SK-N-MC (cell line): ENCODE measurements around the gene CDCA3.

Experiments
- DNase-seq: peaks from one replicate; pipeline ENCODE4 v3.0.0-alpha.2; 2011; ENCODE audit warnings: low read depth, low spot score
- H3K27ac ChIP-seq: fragments of 200-600 bp; sonication (generic); 2 replicates; pipeline ENCODE4 v1.5.1; 2016; ENCODE audit warnings: mixed run types
- H3K36me3 ChIP-seq: fragments of 200-600 bp; sonication (generic); 2 replicates; pipeline ENCODE4 v1.6.1; 2017; ENCODE audit warnings: antibody characterized with exemption, low read length, mixed read lengths; ENCODE audit not compliant: insufficient read depth
- H3K4me3 ChIP-seq: fragments of 200-600 bp; sonication (generic); 2 replicates; pipeline ENCODE4 v1.5.1; 2016
- H3K9ac ChIP-seq: fragments of 200-600 bp; sonication (generic); 2 replicates; pipeline ENCODE4 v1.8.0; 2017; ENCODE audit warnings: mixed run types, mixed read lengths; ENCODE audit not compliant: insufficient read length
- H3K9me3 ChIP-seq: fragments of 200-600 bp; sonication (generic); 2 replicates; pipeline ENCODE4 v1.6.1; 2017; ENCODE audit warnings: low read depth, mild to moderate bottlenecking, antibody characterized with exemption, low read length, moderate library complexity, mixed read lengths
- EZH2 ChIP-seq: fragments of 200-600 bp; sonication (generic); IDR thresholded peaks from one replicate; pipeline ENCODE4 v1.6.1; 2017; ENCODE audit warnings: antibody characterized with exemption
- FOXP2 ChIP-seq: optimal IDR thresholded peaks from 2 replicates; pipeline ENCODE3; 2011; ENCODE audit warnings: mild to moderate bottlenecking, moderate library complexity; ENCODE audit not compliant: insufficient read depth; ENCODE audit errors: extremely low read length, control extremely low read depth
- POLR2AphosphoS5 ChIP-seq: IDR thresholded peaks from 2 replicates; pipeline ENCODE4 v1.6.1; 2012; ENCODE audit warnings: mild to moderate bottlenecking, low read depth, low read length, borderline replicate concordance

The CDCA3 gene

DNA sequence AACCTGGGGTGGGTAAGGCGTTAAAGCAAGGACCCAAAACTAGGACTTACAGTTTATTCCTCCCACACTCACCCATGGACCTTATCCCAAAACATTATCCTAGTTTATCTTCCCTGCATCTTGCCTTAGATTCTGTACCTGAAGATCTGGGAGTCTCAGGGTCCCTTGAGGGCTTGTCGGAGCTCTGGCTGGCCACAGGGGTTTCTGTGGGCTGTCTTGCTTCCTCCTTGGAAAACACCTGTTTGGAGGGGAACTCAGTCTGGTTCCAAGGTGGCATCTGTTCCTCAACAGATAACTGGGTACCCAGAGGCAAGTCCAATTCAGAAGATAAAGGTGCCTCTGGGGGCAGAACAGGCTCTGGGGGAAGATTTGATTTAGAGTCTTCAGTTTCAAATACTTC lies 1.7 kb downstream of the CDCA3 start:
- peak overlapping the region; percentile 82 for H3K4me3 ChIP-seq

DNA sequence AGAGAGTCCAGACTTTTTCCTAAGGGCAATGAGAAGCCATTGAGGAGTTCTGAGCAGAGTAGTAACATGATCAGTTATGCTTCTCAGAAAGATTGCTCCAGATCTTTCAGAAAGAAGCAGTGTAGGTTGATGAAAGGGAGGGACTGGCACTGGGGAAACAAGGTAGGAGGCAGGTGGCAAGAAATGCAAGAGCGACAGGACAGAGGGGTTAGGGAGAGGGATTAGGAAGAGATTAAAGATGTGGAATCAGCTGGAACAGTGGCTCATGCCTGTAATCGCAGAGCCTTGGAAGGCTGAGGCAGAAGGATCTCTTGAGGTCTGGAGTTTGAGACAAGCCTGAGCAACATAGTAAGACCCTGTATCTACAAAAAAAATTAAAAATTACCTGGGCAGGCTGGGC lies 3.4 kb downstream of the CDCA3 start:
- peaks cover 36% of the 10 kb centered on the region for H3K36me3 ChIP-seq
- H3K4me3 ChIP-seq, result no peak overlapping the region
- TF ChIP-seq EZH2 (no peak), POLR2AphosphoS5 (no peak), FOXP2 (no peak)
- DNase-seq, result no peak
- no peak overlapping the region for H3K27ac ChIP-seq
- H3K9me3 ChIP-seq, result no peaks in the 10 kb centered on the region
- no peak overlapping the region for H3K9ac ChIP-seq

More for the DNA sequence above, 1.7 kb downstream of the CDCA3 start:
- Histone ChIP-seq H3K36me3 (peaks cover 36% of the 10 kb centered on the region), H3K9me3 (no peaks in the 10 kb centered on the region), H3K9ac (peak overlapping the region; percentile 77), H3K27ac (no peak overlapping the region)
- TF ChIP-seq FOXP2 (no peak), EZH2 (no peak), POLR2AphosphoS5 (no peak)
- DNase-seq, result no peak

DNA sequence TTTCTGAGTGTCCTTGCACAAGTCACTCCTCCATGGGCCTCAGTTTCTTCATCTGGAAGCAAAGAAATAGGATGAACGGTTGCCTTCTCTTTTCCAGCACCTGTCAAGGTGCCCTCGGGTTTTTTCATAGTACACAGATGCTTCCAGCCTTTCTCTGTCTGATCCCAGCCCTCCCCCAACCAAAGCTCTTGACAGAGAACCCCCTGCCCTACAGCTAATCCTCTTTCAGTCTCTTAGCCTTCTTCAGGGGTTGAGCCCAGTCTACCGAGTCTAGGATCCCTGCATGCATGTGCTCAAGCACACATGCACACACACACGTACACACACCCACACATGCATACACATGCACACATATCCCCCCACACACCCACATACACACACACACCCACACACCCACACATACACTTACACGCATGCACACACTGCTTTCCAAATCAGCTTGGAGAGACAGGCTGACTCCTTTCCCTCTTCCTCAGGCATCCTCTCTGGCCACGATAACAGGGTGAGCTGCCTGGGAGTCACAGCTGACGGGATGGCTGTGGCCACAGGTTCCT lies 4.7 kb downstream of the CDCA3 start:
- TF ChIP-seq EZH2 (no peak), POLR2AphosphoS5 (no peak), FOXP2 (no peak)
- H3K9ac ChIP-seq, result no peak overlapping the region
- no peaks in the 10 kb centered on the region for H3K9me3 ChIP-seq
- DNase-seq, result no peak
- H3K27ac ChIP-seq, result no peak overlapping the region
- H3K4me3 ChIP-seq, result no peak overlapping the region
- H3K36me3 ChIP-seq, result peaks cover 36% of the 10 kb centered on the region

DNA sequence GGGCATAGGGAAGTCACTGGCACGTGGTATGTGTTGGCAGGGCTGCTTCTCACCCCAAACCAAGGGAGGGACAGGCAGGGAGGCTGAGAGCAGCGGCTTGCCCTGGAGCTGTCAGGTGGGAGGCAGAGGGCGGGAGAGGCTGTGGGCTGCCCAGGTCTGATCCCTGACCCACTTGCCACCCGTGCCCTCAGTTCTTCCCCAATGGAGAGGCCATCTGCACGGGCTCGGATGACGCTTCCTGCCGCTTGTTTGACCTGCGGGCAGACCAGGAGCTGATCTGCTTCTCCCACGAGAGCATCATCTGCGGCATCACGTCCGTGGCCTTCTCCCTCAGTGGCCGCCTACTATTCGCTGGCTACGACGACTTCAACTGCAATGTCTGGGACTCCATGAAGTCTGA lies 5.7 kb downstream of the CDCA3 start:
- TF ChIP-seq EZH2 (no peak), FOXP2 (no peak), POLR2AphosphoS5 (no peak)
- no peak overlapping the region for H3K27ac ChIP-seq
- no peak overlapping the region for H3K4me3 ChIP-seq
- H3K9me3 ChIP-seq, result no peaks in the 10 kb centered on the region
- H3K9ac ChIP-seq, result no peak overlapping the region
- peaks cover 36% of the 10 kb centered on the region for H3K36me3 ChIP-seq
- no peak for DNase-seq

DNA sequence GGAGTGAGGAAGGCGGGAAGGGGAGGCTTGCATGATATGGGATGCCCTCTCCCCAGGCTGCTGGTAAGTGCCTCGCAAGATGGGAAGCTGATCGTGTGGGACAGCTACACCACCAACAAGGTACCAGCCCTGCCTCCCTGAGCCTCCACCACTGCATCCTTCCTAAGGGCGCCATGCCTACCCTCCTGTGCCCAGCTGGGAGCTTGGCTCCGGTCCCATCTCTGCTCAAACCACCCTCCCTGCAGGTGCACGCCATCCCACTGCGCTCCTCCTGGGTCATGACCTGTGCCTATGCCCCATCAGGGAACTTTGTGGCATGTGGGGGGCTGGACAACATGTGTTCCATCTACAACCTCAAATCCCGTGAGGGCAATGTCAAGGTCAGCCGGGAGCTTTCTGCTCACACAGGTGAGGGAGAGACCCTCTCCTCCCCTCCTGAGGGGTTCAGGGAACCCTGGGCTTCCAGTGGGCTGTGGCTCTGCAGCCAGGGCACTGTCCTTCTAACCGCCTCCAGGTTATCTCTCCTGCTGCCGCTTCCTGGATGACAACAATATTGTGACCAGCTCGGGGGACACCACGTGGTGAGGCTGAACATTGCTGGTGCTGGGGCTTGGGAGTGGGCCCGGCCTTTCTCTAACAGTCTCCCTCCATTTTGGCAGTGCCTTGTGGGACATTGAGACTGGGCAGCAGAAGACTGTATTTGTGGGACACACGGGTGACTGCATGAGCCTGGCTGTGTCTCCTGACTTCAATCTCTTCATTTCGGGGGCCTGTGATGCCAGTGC lies 7.8 kb downstream of the CDCA3 start:
- no peak for DNase-seq
- Histone ChIP-seq H3K27ac (no peak overlapping the region), H3K36me3 (peaks cover 17% of the 10 kb centered on the region), H3K9me3 (no peaks in the 10 kb centered on the region), H3K4me3 (no peak overlapping the region), H3K9ac (no peak overlapping the region)
- no peak for TF ChIP-seq FOXP2

GRCh38 chr12:6842075-6842474 lies 9.0 kb downstream of the CDCA3 start:
- no peak for TF ChIP-seq EZH2
- no peak for TF ChIP-seq FOXP2
- Histone ChIP-seq H3K36me3 (peaks cover 7% of the 10 kb centered on the region; the same call in 1 of the 2 replicates), H3K9me3 (no peaks in the 10 kb centered on the region), H3K27ac (no peak overlapping the region), H3K4me3 (no peak overlapping the region), H3K9ac (no peak overlapping the region)
- no peak for DNase-seq

DNA sequence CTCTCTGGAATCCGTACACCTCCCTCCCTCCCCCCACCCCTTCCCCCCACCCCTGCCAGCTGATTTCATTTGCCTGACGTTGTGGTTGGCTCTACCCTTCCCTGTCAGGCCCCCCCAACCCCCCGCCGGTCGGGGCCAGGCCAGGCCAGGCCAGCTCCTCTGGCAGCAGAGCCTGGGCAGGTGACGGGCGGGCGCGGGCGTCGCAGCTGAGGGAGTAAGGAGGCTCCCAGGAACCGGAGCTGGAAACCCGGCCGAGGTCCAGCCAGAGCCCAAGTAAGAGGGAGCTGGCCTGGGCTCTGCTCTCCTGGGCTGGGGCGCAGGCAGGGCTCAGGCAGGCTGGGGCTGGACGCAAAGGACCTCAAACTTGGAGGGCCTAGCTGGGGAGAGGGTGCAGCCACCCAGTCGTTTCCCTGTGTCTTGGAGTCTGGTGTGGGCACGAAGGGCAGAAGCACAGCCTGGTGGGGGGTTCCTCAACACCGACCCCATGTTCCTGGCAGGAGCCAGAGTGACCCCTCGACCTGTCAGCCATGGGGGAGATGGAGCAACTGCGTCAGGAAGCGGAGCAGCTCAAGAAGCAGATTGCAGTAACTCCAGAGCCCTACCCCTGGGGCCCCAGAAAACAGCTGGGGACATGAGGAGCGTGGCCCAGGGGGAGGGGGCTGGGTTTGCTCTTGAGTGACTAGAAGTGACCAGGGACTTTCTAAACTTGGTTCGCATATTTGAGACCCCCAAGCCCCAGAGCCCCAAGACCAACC lies 10.1 kb downstream of the CDCA3 start, which contains the start of gene GNB3:
GNB3 (plus strand) TSS at position 165 of the 755 bp plus-strand sequence; CDS start at position 528, 363 bp downstream.
- DNase-seq, result no peak
- Histone ChIP-seq H3K9ac (no peak within 1 kb of the TSS), H3K36me3 (no peaks in the 10 kb centered on the region; the same call in 1 of the 2 replicates), H3K4me3 (no peak within 1 kb of the TSS), H3K27ac (no peak within 1 kb of the TSS), H3K9me3 (no peaks in the 10 kb centered on the region)
- no peak for TF ChIP-seq FOXP2
- TF ChIP-seq EZH2, result no peak
- TF ChIP-seq POLR2AphosphoS5, result no peak

GRCh38 chr12:6840330-6840729 lies 10.8 kb downstream of the CDCA3 start:
- no peak overlapping the region for H3K27ac ChIP-seq
- no peak overlapping the region for H3K4me3 ChIP-seq
- H3K36me3 ChIP-seq, result no peaks in the 10 kb centered on the region; the same call in 1 of the 2 replicates
- TF ChIP-seq POLR2AphosphoS5 (no peak), EZH2 (no peak), FOXP2 (no peak)
- H3K9ac ChIP-seq, result no peak overlapping the region
- DNase-seq, result no peak
- H3K9me3 ChIP-seq, result no peaks in the 10 kb centered on the region
